Measurements from ENCODE around the gene ERCC1. TPM values are rescaled to one million over a fixed set of nuclear protein-coding genes. Genes with fewer than 3 reads are reported as not detected.

The ERCC1 gene
- total and polyA plus RNA-seq, 2 of the 13 experiments (the other 11 are each of a cell fraction or from before 2014, with no cell fraction given): 40.0 to 66.4 TPM

- TF ChIP-seq, protein P1, sequence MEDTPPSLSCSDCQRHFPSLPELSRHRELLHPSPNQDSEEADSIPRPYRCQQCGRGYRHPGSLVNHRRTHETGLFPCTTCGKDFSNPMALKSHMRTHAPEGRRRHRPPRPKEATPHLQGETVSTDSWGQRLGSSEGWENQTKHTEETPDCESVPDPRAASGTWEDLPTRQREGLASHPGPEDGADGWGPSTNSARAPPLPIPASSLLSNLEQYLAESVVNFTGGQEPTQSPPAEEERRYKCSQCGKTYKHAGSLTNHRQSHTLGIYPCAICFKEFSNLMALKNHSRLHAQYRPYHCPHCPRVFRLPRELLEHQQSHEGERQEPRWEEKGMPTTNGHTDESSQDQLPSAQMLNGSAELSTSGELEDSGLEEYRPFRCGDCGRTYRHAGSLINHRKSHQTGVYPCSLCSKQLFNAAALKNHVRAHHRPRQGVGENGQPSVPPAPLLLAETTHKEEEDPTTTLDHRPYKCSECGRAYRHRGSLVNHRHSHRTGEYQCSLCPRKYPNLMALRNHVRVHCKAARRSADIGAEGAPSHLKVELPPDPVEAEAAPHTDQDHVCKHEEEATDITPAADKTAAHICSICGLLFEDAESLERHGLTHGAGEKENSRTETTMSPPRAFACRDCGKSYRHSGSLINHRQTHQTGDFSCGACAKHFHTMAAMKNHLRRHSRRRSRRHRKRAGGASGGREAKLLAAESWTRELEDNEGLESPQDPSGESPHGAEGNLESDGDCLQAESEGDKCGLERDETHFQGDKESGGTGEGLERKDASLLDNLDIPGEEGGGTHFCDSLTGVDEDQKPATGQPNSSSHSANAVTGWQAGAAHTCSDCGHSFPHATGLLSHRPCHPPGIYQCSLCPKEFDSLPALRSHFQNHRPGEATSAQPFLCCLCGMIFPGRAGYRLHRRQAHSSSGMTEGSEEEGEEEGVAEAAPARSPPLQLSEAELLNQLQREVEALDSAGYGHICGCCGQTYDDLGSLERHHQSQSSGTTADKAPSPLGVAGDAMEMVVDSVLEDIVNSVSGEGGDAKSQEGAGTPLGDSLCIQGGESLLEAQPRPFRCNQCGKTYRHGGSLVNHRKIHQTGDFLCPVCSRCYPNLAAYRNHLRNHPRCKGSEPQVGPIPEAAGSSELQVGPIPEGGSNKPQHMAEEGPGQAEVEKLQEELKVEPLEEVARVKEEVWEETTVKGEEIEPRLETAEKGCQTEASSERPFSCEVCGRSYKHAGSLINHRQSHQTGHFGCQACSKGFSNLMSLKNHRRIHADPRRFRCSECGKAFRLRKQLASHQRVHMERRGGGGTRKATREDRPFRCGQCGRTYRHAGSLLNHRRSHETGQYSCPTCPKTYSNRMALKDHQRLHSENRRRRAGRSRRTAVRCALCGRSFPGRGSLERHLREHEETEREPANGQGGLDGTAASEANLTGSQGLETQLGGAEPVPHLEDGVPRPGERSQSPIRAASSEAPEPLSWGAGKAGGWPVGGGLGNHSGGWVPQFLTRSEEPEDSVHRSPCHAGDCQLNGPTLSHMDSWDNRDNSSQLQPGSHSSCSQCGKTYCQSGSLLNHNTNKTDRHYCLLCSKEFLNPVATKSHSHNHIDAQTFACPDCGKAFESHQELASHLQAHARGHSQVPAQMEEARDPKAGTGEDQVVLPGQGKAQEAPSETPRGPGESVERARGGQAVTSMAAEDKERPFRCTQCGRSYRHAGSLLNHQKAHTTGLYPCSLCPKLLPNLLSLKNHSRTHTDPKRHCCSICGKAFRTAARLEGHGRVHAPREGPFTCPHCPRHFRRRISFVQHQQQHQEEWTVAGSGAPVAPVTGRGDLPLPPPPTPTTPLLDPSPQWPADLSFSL (CRISPR knock-in tag; IDR thresholded peaks at IDR 0.05): no peak
- TF ChIP-seq JUNB (CRISPR knock-in tag; IDR thresholded peaks at IDR 0.05; ENCODE audit: borderline replicate concordance) (no peak), PAF1 (CRISPR knock-in tag; IDR thresholded peaks at IDR 0.05) (no peak), CREB1 (IDR thresholded peaks at IDR 0.05) (peak; percentile 41; the same call in 1 of the 2 replicates), CREB1 (CRISPR knock-in tag; IDR thresholded peaks at IDR 0.05) (peak; percentile 77), SP5 (CRISPR knock-in tag; IDR thresholded peaks at IDR 0.05; ENCODE audit: borderline replicate concordance, low read depth) (peak; percentile 61; the same call in 1 of the 2 replicates), FIP1L1 (IDR thresholded peaks at IDR 0.05; ENCODE audit: borderline replicate concordance, insufficient read depth, low read depth, low read length) (peak; percentile 87; the same call in 1 of the 2 replicates), ATF7 (IDR thresholded peaks at IDR 0.05) (no peak), ATF7 (CRISPR knock-in tag; IDR thresholded peaks at IDR 0.05) (no peak; the same call in 1 of the 2 replicates), PRDM10 (CRISPR knock-in tag; IDR thresholded peaks at IDR 0.05; ENCODE audit: low read depth) (peak; percentile 74), TOPORS (CRISPR knock-in tag; IDR thresholded peaks at IDR 0.05) (peak; percentile 75; the same call in 1 of the 2 replicates), CEBPZ (IDR thresholded peaks at IDR 0.05; ENCODE audit: low read length) (no peak), CHCHD3 (CRISPR knock-in tag; IDR thresholded peaks at IDR 0.05) (0 out of 2 replicates have a peak, but pooled peaks have one; percentile 15), PHB2 (IDR thresholded peaks at IDR 0.05; ENCODE audit: partially characterized antibody) (no peak), CC2D1A (CRISPR knock-in tag; IDR thresholded peaks at IDR 0.05) (0 out of 2 replicates have a peak, but pooled peaks have one; percentile 84)
Observed at GRCh38 chr19:45423589-45424190, at the start of gene ERCC1 (continued).
